NCI-H1694 treated with DMSO at 0.1 percent for 48 hours (cell line): ENCODE results near the gene TAS1R3.

Source experiments
- DNase-seq: peaks from one replicate; lab custom pipeline; 2025; lab: John Stamatoyannopoulos, UW

Gene TAS1R3

DNA sequence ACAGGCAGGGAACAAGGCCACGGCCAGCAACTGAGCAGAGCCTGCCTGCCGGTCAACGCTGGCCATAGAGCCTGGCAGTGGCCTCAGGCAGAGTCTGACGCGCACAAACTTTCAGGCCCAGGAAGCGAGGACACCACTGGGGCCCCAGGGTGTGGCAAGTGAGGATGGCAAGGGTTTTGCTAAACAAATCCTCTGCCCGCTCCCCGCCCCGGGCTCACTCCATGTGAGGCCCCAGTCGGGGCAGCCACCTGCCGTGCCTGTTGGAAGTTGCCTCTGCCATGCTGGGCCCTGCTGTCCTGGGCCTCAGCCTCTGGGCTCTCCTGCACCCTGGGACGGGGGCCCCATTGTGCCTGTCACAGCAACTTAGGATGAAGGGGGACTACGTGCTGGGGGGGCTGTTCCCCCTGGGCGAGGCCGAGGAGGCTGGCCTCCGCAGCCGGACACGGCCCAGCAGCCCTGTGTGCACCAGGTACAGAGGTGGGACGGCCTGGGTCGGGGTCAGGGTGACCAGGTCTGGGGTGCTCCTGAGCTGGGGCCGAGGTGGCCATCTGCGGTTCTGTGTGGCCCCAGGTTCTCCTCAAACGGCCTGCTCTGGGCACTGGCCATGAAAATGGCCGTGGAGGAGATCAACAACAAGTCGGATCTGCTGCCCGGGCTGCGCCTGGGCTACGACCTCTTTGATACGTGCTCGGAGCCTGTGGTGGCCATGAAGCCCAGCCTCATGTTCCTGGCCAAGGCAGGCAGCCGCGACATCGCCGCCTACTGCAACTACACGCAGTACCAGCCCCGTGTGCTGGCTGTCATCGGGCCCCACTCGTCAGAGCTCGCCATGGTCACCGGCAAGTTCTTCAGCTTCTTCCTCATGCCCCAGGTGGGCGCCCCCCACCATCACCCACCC lies at the start of gene TAS1R3:
TAS1R3 (plus strand) TSS at position 213 of the 898 bp plus-strand sequence; CDS start at position 279, 66 bp downstream.
- DNase-seq: no peak

DNA sequence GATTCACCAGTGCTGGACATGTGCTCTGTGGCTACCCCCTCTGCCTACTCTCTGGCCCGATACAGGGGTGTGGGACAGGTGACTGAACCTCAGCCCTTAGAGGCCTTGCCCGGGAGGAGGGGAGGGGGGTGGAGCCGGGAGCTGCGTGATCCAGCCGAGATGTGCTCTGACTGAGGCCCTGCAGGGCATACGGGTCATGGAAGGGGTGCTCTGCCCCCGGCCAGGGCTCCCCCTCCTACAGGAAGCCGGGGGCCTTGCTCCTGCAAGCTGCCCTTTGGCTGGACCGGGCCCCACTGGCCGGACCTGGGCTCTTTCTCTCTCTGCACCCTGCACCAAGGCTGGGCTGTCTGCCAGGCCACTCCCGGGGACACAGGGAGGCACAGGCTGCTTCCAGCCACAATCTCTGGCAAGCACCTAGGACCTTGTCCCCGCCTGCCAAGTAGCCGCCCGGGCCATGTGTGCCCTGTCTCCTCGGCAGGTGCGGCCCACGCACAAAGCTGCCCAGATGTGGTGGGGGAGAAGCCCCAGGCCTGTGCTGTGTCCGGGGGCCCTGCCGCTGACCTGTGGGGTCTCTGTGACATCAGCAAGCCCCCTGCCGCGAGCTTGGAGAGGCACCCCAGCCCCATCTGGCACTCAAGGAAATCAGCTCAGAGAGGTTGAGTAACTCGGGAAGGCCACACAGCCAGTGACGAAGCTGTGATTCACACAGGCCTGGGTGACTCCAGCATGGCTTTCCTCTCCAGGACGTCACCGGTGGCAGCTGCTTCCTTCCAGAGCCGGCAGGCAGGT lies 49.4 kb upstream of the TAS1R3 start:
- DNase-seq: no peak

DNA sequence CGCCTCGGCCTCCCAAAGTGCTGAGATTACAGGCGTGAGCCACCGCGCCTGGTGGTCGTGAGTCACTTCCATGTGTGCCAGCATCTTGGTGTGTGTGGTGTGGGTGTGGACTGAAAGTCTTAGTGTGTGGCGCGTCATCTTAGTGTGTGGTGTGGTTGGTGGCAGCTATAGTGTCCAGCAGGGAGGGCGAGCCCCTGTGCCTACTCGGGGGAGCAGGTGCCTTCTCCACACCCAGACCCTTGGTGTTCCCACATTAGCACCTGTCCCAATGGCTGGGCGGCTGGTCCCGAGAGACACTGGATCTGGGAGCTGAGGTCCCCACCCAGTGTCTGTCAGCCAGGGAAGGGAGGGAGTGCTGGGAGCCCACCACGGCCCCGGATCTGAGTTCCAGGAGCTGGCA lies 48.1 kb upstream of the TAS1R3 start:
- no peak for DNase-seq

DNA sequence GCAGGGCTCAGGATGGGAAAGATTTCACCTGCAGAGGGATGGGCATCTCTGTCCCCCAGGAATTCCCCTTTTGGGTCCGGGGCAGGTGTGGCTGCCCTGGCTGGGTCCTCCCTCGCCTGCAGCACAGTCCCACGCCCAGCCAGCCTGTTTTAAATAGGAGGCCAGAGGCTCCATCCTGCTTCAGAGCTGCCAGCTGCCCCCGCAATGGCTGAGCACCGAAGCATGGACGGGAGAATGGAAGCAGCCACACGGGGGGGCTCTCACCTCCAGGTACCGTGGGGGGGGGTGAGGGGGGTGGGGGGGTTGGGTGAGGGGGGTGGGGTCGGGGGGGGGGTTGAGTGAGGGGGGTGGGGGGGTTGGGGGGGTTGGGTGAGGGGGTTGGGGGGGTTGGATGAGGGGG lies 47.3 kb upstream of the TAS1R3 start:
- no peak for DNase-seq

DNA sequence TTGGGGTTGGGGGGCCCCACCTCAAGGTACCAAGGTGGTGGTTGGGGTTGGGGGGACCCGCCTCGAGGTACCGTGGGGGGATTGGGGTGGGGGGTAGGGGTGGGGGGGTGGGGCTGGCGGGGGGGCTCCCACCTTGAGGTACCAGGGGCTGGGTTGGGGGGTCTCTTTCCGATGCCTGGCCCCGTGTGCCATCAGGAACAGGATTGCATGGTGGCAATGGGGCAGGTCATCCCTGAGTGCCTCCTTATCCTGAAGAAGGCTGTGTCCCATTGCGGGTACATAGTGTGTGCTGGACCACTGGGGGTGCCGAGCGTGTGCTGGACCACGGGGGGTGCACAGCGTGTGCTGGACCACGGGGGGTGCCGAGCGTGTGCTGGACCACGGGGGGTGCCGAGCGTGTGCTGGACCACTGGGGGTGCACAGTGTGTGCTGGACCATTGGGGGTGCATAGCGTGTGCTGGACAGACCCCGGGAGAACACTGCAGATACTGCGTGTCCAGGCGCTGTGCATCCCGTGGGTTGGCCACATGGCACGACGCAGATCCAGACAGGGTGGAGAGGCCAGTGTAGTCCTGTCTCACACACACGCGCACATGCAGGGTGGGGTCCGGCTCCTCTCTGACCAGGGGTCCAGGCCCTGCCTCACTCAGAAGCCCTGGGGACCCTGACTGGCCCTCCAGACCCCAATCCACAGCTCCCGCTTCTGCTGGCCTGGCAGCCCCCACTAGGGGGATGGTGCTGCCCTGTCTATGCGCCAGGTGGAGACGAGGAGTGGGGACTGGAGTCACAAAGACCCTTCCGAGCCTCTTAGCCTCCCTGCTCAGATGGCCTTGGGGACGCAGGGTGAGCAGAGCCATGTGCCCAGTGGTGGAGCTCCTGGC lies 46.6 kb upstream of the TAS1R3 start:
- DNase-seq: no peak

DNA sequence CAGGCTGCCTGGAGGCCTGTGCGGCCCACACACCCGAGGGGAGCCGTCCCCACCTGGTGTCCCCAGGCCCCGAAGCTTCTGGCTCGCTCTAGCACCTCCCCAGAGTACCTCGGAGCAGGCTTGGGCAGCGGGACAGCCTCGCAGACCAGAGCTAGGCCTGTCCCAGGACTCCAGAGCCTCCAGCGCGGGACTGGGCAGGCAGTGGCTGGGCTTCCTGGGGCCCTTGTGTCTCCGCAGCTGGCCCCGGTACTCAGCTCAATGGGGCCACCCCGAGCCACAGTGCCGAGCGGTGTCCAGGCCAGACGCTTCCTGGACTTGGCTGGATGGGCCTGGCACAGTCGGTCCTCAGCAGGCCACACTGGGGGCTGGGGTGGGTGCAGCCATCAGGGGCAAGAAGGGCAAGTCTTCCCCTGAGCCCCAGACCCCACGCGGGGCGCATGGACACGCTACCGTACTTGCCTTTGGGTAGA lies 45.9 kb upstream of the TAS1R3 start:
- DNase-seq: no peak

DNA sequence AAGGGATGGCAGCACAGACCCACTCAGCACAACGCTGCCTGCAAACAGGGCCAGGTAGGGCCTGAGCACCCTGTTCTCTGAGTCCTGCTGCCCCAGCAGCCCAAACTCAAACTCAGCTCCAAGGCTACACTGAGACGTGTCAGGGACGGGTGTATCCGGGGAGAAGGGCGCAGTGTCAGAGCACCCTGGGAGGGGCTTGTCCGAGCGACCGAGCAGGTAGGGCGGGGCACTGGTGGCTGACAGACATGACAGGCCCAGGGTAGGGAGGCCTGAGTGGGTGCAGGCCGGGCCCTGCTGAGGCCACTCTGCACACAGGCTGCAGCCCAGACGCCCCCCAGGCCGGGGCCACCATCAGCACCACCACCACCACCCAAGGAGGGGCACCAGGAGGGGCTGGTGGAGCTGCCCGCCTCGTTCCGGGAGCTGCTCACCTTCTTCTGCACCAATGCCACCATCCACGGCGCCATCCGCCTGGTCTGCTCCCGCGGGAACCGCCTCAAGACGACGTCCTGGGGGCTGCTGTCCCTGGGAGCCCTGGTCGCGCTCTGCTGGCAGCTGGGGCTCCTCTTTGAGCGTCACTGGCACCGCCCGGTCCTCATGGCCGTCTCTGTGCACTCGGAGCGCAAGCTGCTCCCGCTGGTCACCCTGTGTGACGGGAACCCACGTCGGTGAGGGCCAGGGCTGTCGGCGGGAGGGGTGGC lies 45.3 kb upstream of the TAS1R3 start:
- DNase-seq: no peak

DNA sequence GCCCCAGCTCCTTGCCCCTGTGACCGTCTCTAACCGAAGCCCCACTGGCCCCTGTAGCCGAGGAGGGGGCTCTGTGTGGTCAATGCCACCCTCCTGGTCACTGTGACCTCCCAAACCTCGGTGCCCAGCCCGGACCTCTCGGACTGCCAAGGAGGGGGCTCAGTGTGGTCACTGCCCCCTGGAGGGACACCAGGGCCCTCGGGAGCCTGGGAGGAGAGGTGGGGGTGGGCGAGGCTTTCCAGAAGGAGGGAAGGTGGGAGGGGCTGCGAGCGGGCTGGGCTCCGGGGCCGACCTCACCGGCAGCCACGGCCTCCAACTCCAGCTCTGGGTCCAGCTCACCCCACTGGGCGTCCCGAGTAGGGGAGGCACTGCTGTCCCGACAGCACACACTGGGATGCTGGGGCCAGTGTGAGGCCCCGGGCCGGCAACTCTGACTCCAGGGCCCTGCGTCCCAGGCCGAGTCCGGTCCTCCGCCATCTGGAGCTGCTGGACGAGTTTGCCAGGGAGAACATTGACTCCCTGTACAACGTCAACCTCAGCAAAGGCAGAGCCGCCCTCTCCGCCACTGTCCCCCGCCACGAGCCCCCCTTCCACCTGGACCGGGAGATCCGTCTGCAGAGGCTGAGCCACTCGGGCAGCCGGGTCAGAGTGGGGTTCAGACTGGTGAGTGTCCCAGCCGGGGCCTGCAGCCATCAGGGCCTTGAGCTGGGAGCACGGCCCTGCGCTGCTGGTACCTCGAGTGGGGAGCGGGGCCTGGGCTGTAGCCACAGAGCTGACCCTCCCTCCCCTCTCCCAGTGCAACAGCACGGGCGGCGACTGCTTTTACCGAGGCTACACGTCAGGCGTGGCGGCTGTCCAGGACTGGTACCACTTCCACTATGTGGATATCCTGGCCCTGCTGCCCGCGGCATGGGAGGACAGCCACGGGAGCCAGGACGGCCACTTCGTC lies 44.5 kb upstream of the TAS1R3 start:
- DNase-seq: no peak

DNA sequence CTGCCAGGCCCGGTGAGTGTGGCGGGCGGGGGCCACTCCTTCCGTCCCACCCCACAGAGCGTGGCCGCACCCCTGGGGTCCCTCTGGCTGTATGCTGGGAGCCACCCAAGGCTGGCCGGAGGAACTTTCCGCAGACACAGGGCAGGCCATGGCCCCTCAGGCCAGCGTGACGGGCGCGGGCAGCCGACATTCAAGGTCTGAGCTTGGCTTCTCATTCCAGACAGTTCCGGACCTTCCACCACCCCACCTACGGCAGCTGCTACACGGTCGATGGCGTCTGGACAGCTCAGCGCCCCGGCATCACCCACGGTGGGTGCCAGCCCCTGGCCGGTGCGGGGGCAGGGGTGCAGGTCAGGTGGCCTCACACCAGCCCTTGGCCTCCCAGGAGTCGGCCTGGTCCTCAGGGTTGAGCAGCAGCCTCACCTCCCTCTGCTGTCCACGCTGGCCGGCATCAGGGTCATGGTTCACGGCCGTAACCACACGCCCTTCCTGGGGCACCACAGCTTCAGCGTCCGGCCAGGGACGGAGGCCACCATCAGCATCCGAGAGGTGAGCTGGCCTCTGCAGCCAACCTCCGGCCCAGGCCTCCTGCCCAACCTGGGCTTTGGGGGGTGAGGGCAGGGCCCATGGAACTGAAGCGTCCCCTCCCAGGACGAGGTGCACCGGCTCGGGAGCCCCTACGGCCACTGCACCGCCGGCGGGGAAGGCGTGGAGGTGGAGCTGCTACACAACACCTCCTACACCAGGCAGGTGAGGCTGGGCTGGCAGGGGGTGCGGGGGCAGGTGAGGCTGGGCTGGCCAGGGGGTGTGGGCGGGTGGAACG lies 43.6 kb upstream of the TAS1R3 start:
- DNase-seq: no peak

DNA sequence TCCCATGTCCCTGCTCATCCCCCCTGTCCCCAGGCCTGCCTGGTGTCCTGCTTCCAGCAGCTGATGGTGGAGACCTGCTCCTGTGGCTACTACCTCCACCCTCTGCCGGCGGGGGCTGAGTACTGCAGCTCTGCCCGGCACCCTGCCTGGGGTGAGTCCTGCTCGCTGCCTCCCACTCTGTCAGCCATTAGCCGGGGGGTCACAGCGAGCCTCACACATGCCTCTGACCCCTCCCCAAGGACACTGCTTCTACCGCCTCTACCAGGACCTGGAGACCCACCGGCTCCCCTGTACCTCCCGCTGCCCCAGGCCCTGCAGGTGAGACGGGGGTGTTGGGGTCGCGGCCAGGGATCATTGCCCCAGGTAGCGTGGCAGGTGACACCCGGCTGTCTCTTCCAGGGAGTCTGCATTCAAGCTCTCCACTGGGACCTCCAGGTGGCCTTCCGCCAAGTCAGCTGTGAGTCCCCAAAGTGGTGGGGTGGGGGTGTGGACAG lies 40.8 kb upstream of the TAS1R3 start:
- peak; percentile 26 for DNase-seq

DNA sequence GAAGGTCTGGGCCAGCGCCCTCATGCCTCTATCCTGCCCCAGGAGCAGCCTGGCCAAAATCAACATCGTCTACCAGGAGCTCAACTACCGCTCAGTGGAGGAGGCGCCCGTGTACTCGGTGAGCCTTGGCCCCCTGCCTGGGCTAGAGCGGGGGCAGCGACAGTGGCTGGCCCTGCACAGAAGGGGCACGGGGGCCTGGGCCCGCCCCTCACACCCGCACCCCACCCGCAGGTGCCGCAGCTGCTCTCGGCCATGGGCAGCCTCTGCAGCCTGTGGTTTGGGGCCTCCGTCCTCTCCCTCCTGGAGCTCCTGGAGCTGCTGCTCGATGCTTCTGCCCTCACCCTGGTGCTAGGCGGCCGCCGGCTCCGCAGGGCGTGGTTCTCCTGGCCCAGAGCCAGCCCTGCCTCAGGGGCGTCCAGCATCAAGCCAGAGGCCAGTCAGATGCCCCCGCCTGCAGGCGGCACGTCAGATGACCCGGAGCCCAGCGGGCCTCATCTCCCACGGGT lies 40.0 kb upstream of the TAS1R3 start:
- no peak for DNase-seq

DNA sequence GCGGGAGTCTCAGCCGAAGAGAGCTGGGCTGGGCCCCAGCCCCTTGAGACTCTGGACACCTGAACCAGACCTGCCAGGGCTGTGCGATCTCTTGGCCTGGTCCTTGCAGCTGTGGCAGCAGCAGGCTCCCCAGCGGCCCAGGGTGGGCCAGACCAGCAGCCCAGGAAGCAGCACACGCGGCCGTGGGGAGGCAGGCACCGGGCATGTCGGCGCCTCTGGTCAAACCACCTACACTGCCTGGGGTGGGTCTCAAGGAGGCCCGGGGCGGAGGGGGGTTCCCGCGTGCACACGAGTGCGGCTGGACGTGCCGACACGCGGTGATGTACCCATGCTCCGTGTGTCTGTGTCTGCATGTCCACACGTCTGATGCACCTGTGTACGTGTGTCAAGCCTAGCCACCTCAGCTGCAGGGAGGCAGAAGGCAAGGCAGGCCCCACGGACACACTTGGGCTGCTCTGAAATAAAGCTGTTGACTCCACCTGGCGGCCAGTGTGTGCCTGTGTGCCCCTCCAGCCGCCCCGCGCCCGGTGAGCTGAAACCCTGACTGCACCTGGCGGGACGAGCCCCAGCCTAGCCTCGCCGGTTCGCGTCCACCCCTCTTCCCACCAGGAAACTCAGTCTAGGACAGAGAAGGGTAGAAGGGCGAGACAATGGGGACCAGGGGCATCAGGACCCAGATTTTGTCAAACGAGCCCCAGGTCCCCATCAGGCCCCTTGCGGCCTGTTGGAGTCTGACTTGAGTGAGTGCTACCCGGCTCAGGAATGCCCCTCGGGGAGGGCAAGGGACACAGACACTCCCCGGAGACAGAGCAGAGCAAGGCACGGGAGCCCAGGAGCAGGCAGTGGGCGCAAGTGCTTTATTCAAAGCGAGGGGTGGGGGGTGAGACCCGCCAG lies 39.3 kb upstream of the TAS1R3 start:
- peak; percentile 30 for DNase-seq

DNA sequence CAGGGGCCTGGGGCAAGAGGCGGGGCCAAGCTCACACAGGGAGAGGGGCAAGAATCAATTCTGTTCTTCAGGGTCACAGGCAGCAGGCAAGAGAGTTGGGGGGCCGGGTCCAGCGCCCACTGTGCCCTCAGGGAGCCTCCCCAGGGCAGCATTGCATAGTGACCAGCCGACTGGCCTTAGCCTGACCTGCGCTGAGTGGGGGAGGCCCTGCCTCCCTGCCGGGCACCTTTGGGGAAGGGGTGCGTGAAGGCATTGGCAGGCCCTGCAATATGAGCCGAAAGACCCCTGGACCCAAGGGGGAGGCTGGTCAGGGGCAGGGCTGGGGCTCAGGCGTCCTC lies 38.7 kb upstream of the TAS1R3 start:
- no peak for DNase-seq

DNA sequence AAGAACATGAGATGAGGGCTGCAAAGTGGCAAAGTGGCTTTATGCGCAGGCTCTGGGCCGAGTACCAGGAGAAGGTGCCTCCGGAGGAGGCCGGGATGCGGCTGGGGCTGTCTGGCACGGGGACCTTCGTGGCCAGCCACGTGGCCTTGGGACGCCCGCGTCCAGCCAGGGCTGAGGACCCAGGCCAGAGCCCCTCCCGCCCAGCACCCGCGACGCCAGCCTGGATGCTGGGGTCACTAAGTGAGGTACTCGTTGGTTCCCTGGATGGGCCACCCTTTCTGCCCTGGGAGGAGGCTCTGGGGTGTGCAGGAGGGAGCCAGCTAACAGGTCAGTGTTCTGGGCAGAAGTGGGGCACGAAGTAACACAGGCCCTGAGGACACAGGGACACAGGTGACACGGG lies 38.2 kb upstream of the TAS1R3 start:
- no peak for DNase-seq

DNA sequence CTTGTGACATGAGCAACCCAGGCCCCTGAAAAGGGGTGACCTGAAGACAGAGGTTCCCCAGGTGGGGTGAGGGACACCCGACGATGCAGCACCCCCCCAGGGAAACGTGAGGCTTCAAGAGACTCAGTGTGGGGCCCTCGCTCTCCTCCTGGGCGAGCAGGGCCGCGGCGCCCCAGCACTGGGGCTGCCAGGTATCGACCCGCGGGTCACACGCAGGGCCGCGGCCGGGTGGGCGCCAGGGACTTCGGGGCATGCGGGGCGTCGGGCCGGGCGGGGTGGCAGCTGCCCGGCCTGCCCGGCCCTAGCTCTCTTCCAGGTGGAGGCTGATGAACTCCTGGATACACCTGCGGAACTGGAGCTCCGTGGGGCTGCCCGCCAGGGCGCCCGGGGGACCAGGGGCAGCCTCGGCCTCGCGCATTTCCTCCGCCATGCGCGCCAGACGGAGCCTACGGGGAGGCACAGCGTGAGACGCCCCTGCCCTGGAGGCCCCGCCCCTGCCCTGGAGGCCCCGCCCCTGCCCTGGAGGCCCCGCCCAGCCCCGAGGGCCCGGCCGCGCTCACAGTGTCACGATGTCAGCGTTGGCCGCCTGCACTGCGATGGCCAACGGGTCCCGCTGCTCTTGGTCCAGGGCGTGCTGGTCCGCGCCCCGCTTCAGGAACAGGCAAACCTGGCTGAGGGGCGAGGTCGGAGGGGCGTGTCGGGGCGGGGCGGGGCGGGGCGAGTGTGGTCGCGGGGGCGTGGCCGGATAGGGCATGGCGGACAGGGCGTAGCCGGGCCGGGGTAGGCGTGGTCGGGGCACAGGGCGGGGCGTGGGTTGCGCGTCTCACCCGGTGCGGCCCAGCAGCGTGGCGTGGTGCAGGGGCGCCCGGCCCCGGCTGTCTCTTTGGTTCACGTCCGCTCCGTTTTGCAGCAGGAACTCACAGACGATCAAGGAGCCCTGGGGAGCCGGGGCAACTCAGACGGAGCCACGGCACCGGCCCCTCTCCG lies 37.5 kb upstream of the TAS1R3 start:
- DNase-seq: no peak

DNA sequence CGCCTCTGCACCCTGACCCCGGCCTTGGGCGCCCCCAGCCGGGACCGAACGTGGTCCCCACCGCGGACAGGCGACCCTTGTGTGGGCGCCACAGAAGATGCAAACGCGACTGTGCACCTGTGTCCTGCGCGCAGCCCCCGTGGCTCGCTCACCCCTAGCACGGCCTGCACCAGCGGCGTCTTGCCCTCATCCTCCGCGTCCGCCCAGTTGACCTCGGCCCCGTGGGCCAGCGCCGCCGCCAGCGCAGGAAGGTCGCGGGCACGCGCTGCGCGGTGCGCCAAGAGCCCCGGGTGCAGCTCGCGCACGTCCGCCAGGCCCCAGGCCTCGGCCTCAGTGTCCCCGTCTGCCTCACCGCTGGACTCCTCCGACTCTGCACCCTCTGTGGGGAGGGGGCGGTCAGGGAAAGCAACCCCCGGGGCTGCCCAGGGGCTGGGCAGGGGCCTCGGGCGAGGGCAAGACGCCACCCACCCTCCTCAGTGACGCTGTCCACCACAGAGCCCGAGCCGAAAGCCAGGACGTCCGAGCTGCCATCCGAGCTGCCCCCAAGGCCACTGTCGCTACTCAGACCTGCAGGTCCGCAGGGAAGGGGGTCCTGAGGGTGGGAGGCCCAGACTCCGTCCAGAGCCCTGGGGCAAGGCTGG lies 36.7 kb upstream of the TAS1R3 start:
- no peak for DNase-seq
